GM23248 (cell line): Measurements from ENCODE around the gene WDR35. TPM values are rescaled to one million over a fixed set of nuclear protein-coding genes. Genes with fewer than 3 reads are reported as not detected.
A peak's percentile ranks its signal among the peaks of the same experiment; 100 is the strongest.

ENCODE experiments used
- DNase-seq: peaks from one replicate; pipeline ENCODE4 v3.0.0-alpha.2; 2015
- H2AFZ ChIP-seq: fragments of 200-600 bp; sonication (generic); 2 replicates; pipeline ENCODE4 v1.6.1; 2016; ENCODE audit warnings: antibody characterized with exemption
- H3F3A ChIP-seq: fragments of 200-600 bp; sonication (generic); 2 replicates; pipeline ENCODE4 v1.6.1; 2016; ENCODE audit warnings: mild to moderate bottlenecking, antibody characterized with exemption, mixed run types; ENCODE audit not compliant: insufficient read depth
- H3K27ac ChIP-seq: fragments of 200-600 bp; sonication (generic); 2 replicates; pipeline ENCODE4 v1.5.1; 2016; ENCODE audit warnings: mild to moderate bottlenecking
- H3K27me3 ChIP-seq: fragments of 200-600 bp; sonication (generic); replicated peaks from 2 replicates; pipeline ENCODE4 v1.6.1; 2016; ENCODE audit warnings: mild to moderate bottlenecking; ENCODE audit not compliant: insufficient read depth
- H3K36me3 ChIP-seq: fragments of 200-600 bp; sonication (generic); 2 replicates; pipeline ENCODE4 v1.6.1; 2016; ENCODE audit warnings: low read depth, mild to moderate bottlenecking
- H3K4me1 ChIP-seq: fragments of 200-600 bp; sonication (generic); 2 replicates; pipeline ENCODE4 v1.6.1; 2016; ENCODE audit warnings: mild to moderate bottlenecking; ENCODE audit not compliant: insufficient read depth
- H3K4me2 ChIP-seq: fragments of 200-600 bp; sonication (generic); one replicate; pipeline ENCODE4 v1.6.1; 2016; ENCODE audit warnings: mild to moderate bottlenecking; ENCODE audit not compliant: unreplicated experiment
- H3K4me3 ChIP-seq: fragments of 200-600 bp; sonication (generic); 2 replicates; pipeline ENCODE4 v1.5.1; 2016; ENCODE audit warnings: mild to moderate bottlenecking
- H3K79me2 ChIP-seq: fragments of 200-600 bp; sonication (generic); 2 replicates; pipeline ENCODE4 v1.6.1; 2016; ENCODE audit warnings: mild to moderate bottlenecking; ENCODE audit not compliant: insufficient read depth
- H3K9ac ChIP-seq: fragments of 200-600 bp; sonication (generic); 2 replicates; pipeline ENCODE4 v1.6.1; 2016; ENCODE audit warnings: mild to moderate bottlenecking
- H3K9me2 ChIP-seq: fragments of 200-600 bp; sonication (generic); 2 replicates; pipeline ENCODE4 v1.6.1; 2016; ENCODE audit warnings: mixed run types, mild to moderate bottlenecking, moderate library complexity; ENCODE audit not compliant: insufficient read depth
- H3K9me3 ChIP-seq: fragments of 200-600 bp; sonication (generic); one replicate; pipeline ENCODE4 v1.6.1; 2017; ENCODE audit warnings: low read depth
- H4K20me1 ChIP-seq: fragments of 200-600 bp; sonication (generic); 2 replicates; pipeline ENCODE4 v1.6.0; 2016; ENCODE audit not compliant: insufficient read depth
- EZH2 ChIP-seq: fragments of 200-600 bp; sonication (generic); IDR thresholded peaks from 2 replicates; pipeline ENCODE4 v1.6.1; 2018; ENCODE audit warnings: antibody characterized with exemption, mild to moderate bottlenecking; ENCODE audit not compliant: insufficient read depth, poor library complexity, severe bottlenecking
- EZH2phosphoT487 ChIP-seq: fragments of 200-600 bp; sonication (generic); IDR thresholded peaks from 2 replicates; pipeline ENCODE4 v1.6.1; 2018; ENCODE audit warnings: antibody characterized with exemption, moderate library complexity, mild to moderate bottlenecking, low read depth; ENCODE audit not compliant: insufficient read depth
- WGBS, 2 experiments: methylation state at CpG; one replicate each; pipeline ENCODE4 v1.1.6; 2015 to 2017; ENCODE audit warnings: low lambda C conversion rate in 2 of 2, low coverage in 1 of 2; ENCODE audit errors: missing lambda C conversion rate in 2 of 2; 5-methylcytosine and 5-hydroxymethylcytosine counted together
- in situ Hi-C: fragments of 300-500 bp; cut with MboI; formaldehyde crosslinking; loops from 2 replicates; pipeline ENCODE4 v1.15.0; 2020
- polyA plus RNA-seq: library from polyadenylated mRNA; unstranded; fragments of >200 nt; fragmentation: Nextera tagmentation; extraction: Ambion mirVana; gene quantifications from 2 replicates; pipeline ENCODE4 v1.2.1, GENCODE V29; 2016
- total RNA-seq: library from RNA; depleted of rRNA; stranded (reverse); fragments of >200 nt; shearing (Covaris generic); gene quantifications from 2 replicates; pipeline ENCODE4 v1.2.3, GENCODE V29; 2014

WDR35 gene
- total and polyA plus RNA-seq, 2 experiments from 2014 or later, result 3.2 to 7.3 TPM

GRCh38 chr2:20013126-20013849 lies 23.4 kb upstream of the WDR35 start:
- no peak for TF ChIP-seq EZH2
- TF ChIP-seq EZH2phosphoT487, result no peak
- H3K9me3 ChIP-seq, result no peaks in the 10 kb centered on the region
- H2AFZ ChIP-seq, result peak overlapping the region; percentile 95
- no peaks in the 10 kb centered on the region for H3K36me3 ChIP-seq
- no peaks in the 10 kb centered on the region for H3F3A ChIP-seq
- no peaks in the 10 kb centered on the region for H4K20me1 ChIP-seq
- no peaks in the 10 kb centered on the region for H3K79me2 ChIP-seq
- H3K27ac ChIP-seq, result no peak overlapping the region
- in situ Hi-C loops, result loop anchor here (5.0 kb wide), 1 partner anchor 79 kb away; no protein-coding TSS in a partner anchor
- H3K4me2 ChIP-seq, result peak overlapping the region; percentile 86
- WGBS, 2 experiments, result 73 to 75% methylated on average over 15 of the region's 15 CpGs
- H3K4me3 ChIP-seq, result peak overlapping the region; percentile 70
- DNase-seq, result no peak
- H3K27me3 ChIP-seq, result peaks cover 5% of the 10 kb centered on the region; the same call in 1 of the 2 replicates
- no peaks in the 10 kb centered on the region for H3K4me1 ChIP-seq
- H3K9me2 ChIP-seq, result no peaks in the 10 kb centered on the region
- H3K9ac ChIP-seq, result peak overlapping the region; percentile 71

GRCh38 chr2:20012282-20013125 lies 22.6 kb upstream of the WDR35 start, which contains the start of gene MATN3:
Gene MATN3, minus strand, starts transcription at chr2:20012668. Its CDS starts 37 bp downstream, at chr2:20012631.
- DNase-seq, result peak; percentile 65
- WGBS, 2 experiments, result 1 to 4% methylated on average over 47 to 76 of the region's 87 CpGs
- TF ChIP-seq EZH2, result no peak
- TF ChIP-seq EZH2phosphoT487, result no peak
- in situ Hi-C loops, result loop anchor here (5.0 kb wide), 1 partner anchor 80 kb away; no protein-coding TSS in a partner anchor
- Histone ChIP-seq H3K4me2 (peak within 1 kb of the TSS; percentile 86), H3F3A (no peaks in the 10 kb centered on the region), H3K9me2 (no peaks in the 10 kb centered on the region), H3K4me3 (peak within 1 kb of the TSS; percentile 70), H4K20me1 (no peaks in the 10 kb centered on the region), H3K27me3 (peaks cover 5% of the 10 kb centered on the region; the same call in 1 of the 2 replicates), H3K27ac (no peak within 1 kb of the TSS), H3K9ac (peak within 1 kb of the TSS; percentile 71), H3K4me1 (no peaks in the 10 kb centered on the region), H3K9me3 (no peaks in the 10 kb centered on the region), H3K36me3 (no peaks in the 10 kb centered on the region), H3K79me2 (no peaks in the 10 kb centered on the region), H2AFZ (peak within 1 kb of the TSS; percentile 95)

- H3K27me3 ChIP-seq, result peaks cover 5% of the 10 kb centered on the region; the same call in 1 of the 2 replicates
- no peaks in the 10 kb centered on the region for H3K9me3 ChIP-seq
- no peak for TF ChIP-seq EZH2phosphoT487
- TF ChIP-seq EZH2, result peak; percentile 43
- H3K36me3 ChIP-seq, result no peaks in the 10 kb centered on the region
- 38 to 46% methylated on average over 4 of the region's 4 CpGs for WGBS, 2 experiments
- no peak for DNase-seq
- H3K9me2 ChIP-seq, result no peaks in the 10 kb centered on the region
- H3K4me3 ChIP-seq, result peak overlapping the region; percentile 70
- peak overlapping the region; percentile 95 for H2AFZ ChIP-seq
- no peaks in the 10 kb centered on the region for H3K79me2 ChIP-seq
- no peak overlapping the region for H3K27ac ChIP-seq
- no peak overlapping the region; the same call in 1 of the 2 replicates for H3K9ac ChIP-seq
- no peaks in the 10 kb centered on the region for H4K20me1 ChIP-seq
- in situ Hi-C loops, result loop anchor here (5.0 kb wide), 1 partner anchor 80 kb away; no protein-coding TSS in a partner anchor
- H3K4me2 ChIP-seq, result peak overlapping the region; percentile 86
- no peaks in the 10 kb centered on the region for H3F3A ChIP-seq
- no peaks in the 10 kb centered on the region for H3K4me1 ChIP-seq
Measured at GRCh38 chr2:20012032-20012281, 22.1 kb upstream of the WDR35 start.

- H3K4me3 ChIP-seq, result no peak overlapping the region
- H3K79me2 ChIP-seq, result no peaks in the 10 kb centered on the region
- H3K9me3 ChIP-seq, result no peaks in the 10 kb centered on the region
- H3F3A ChIP-seq, result no peaks in the 10 kb centered on the region
- no peaks in the 10 kb centered on the region for H4K20me1 ChIP-seq
- H3K4me2 ChIP-seq, result no peak overlapping the region
- in situ Hi-C loops, result loop anchor here (5.0 kb wide), 1 partner anchor 81 kb away; no protein-coding TSS in a partner anchor
- peaks cover 5% of the 10 kb centered on the region; the same call in 1 of the 2 replicates for H3K27me3 ChIP-seq
- WGBS, 2 experiments, result 95% methylated on average over 14 of the region's 14 CpGs
- no peaks in the 10 kb centered on the region for H3K36me3 ChIP-seq
- no peak overlapping the region; the same call in 1 of the 2 replicates for H2AFZ ChIP-seq
- no peak for DNase-seq
- H3K9me2 ChIP-seq, result no peaks in the 10 kb centered on the region
- H3K27ac ChIP-seq, result no peak overlapping the region
- TF ChIP-seq EZH2phosphoT487, result no peak
- TF ChIP-seq EZH2, result no peak
- no peak overlapping the region for H3K9ac ChIP-seq
- H3K4me1 ChIP-seq, result no peaks in the 10 kb centered on the region
Measured at GRCh38 chr2:20011276-20012031, 21.5 kb upstream of the WDR35 start.
